NCI-H128 (cell line): ENCODE measurements around the gene ARFGAP1.

Experiments used
- DNase-seq: peaks from one replicate; lab custom pipeline; 2025; ENCODE audit not compliant: unreplicated experiment; lab: John Stamatoyannopoulos, UW

The ARFGAP1 gene

GRCh38 chr20:63306673-63307537 lies 34.3 kb downstream of the ARFGAP1 start:
- DNase-seq, result no peak

GRCh38 chr20:63307538-63308217 lies 35.1 kb downstream of the ARFGAP1 start:
- DNase-seq, result no peak

DNA sequence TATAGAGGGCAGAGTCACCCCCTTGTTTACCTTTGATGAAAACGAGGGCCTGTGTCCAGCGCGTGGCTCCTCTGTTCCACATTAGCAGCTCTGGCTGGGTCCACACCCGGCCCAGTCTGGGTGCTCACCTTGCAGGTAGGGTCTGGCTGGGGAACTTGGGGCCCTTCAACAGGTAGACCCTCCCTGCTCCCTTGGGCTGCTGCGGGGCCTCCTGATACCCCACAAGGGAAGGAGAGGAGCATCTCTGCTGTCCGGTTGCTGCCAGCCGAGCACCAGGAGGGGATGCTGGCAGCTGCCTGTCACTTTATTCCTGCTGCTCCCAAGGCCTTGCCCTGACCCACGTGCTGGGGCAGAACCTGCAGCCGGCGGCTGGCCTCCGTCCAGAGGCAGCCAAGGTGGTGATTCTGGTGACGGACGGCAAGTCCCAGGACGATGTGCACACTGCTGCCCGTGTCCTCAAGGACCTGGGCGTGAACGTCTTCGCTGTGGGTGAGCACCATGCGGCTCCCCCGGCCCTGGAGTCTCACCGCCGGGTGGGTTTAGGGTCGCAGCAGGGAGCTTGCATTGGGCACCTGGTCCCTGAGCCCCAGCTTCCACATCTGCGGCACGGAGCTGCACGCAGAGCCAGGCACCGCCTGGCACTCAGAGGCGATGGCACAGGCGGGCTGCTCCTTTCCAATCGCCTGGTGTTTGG lies 35.8 kb downstream of the ARFGAP1 start:
- no peak for DNase-seq

DNA sequence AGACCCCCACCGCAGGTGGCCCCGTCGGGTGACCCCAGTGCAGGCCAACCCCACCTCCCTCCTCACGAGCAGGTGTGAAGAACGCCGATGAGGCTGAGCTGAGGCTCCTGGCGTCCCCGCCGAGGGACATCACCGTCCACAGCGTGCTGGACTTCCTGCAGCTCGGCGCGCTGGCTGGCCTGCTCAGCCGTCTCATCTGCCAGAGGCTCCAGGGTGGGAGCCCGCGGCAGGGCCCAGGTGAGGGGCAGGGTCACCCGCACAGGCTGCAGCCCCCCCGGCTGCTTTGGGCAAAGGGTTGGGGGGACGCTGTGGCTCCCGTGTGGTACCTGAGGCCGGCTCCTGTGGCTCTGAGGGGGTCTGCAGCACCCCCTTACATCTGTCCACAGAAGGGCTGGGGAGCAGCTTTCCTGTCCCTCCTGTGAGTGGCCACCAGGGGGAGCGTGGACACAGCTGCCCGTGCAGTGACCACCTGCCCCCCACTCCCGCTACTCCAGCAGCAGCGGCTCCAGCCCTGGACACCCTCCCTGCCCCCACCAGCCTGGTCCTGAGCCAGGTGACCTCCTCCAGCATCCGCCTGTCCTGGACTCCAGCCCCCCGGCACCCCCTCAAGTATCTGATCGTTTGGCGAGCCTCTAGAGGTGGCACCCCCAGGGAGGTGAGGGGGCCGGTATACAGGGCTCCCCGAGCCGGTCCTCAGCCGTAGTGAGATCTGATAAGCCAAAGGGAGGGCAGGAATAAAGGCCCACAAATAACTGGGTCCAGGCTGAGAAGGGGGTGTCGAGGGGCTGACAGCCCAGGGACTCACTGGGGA lies 36.9 kb downstream of the ARFGAP1 start:
- DNase-seq, result no peak

- DNase-seq, result no peak
Observed at GRCh38 chr20:63310265-63310991, 37.8 kb downstream of the ARFGAP1 start.

GRCh38 chr20:63311186-63311832 lies 38.7 kb downstream of the ARFGAP1 start:
- no peak for DNase-seq

DNA sequence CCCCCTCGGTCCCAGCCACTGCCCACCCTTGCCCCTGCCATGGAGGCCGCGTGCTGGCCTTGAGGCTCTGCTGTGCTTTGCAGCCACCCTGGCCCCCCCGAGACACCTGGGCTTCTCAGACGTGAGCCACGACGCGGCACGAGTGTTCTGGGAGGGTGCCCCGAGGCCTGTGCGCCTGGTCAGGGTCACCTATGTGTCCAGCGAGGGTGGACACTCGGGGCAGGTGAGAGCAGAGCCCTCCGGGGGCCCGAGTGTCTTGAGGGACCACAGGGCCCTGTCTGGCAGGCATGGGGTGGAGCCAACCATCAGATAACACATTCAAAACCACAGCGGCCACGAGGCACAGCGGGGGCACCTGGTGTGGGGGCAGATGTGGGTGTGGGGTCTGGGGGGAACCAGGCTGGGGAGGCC lies 39.2 kb downstream of the ARFGAP1 start:
- DNase-seq, result no peak

- no peak for DNase-seq
Observed at GRCh38 chr20:63312273-63312672, 39.7 kb downstream of the ARFGAP1 start.

- DNase-seq, result no peak
Observed at GRCh38 chr20:63312690-63313348, 40.2 kb downstream of the ARFGAP1 start.

DNA sequence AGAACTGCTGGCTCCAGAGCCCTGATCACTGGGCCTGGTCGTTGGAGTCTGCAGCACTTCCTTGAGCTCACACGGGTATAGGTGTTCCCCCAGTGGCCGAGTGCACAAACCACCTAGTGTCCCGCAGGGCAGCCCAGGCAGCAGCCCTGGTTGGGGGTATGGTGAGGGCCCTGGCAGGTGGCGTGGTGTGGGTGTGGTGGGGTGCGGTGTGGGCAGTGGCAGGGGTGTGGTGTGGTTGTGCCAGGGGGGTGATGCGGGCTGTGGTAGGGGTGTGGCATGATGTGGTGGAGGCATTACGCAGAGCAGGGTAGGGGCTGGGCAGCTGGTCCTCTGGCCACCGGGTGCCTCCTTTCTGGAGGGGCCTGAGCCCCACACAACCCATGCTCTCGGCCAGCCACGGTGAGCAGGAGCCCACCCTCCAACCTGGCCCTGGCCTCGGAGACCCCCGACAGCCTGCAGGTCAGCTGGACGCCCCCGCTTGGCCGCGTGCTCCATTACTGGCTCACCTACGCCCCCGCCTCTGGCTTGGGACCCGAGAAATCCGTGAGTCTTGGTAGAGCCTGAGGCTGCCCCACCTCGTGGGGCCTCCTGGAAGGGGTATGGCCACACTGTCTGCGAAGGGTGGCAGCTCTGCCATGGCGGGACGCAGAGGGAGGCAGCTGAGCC lies 40.9 kb downstream of the ARFGAP1 start:
- DNase-seq, result no peak

- DNase-seq, result no peak
Observed at GRCh38 chr20:63314015-63314471, 41.4 kb downstream of the ARFGAP1 start.

- DNase-seq, result no peak
Observed at GRCh38 chr20:63314566-63315239, 42.1 kb downstream of the ARFGAP1 start.

DNA sequence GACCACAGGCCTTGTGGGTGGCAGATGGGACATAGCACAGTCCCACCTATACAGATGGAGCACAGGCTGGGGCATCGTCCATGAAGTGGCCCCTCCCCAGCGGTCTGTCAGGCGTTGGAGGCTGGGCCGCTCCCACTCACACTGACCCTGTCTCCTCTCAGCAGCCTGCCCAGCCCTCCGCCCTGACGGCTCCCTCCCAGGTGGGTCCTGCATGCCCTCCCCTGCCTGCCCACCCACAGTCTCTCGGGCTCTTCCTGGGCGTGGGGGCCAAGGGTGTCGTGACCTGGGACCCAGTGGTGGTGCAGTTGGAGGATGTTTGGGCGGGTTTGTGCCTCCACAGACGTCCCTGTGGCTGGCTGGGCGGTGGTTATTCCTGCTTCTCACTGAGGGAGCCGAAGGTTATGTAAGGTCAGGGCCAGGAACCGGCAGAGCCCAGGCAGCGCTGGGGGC lies 42.7 kb downstream of the ARFGAP1 start:
- DNase-seq, result no peak

GRCh38 chr20:63315731-63316491 lies 43.3 kb downstream of the ARFGAP1 start:
- DNase-seq, result no peak

DNA sequence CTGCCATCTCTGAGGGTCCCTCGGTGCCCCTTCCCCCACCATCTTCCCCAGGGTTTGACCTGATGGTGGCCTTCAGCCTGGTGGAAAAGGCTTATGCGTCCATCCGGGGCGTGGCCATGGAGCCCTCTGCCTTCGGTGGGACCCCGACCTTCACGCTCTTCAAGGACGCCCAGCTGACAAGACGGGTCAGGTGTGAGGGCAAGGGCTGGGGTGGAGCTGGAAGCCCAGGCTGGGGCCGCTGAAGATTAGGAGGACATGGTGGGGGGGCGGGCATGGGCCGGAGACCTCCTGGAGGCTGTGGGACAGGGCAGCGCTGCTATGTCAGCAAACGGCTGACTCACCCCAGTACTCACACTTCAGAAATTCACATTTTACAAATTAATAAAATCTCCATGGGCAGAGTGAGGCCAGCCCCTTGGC lies 43.9 kb downstream of the ARFGAP1 start:
- DNase-seq, result no peak

DNA sequence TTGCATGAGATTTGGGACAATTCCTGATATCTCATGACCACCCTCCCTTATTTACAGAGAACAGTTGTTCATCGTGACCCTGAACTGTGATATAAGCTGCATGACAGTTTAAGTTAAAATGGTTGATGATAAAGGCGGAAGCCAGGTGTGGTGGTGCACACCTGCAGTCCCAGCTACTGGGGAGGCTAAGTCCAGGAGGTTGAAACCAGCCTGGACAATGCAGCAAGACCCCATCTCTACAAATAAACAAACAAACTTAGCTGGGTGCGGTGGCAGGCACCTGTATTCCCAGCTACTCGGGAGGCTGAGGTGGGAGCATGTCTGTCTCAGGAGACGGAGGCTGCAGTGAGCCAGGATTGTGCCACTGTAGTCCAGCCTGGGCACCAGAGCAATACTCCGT lies 44.4 kb downstream of the ARFGAP1 start:
- no peak for DNase-seq

DNA sequence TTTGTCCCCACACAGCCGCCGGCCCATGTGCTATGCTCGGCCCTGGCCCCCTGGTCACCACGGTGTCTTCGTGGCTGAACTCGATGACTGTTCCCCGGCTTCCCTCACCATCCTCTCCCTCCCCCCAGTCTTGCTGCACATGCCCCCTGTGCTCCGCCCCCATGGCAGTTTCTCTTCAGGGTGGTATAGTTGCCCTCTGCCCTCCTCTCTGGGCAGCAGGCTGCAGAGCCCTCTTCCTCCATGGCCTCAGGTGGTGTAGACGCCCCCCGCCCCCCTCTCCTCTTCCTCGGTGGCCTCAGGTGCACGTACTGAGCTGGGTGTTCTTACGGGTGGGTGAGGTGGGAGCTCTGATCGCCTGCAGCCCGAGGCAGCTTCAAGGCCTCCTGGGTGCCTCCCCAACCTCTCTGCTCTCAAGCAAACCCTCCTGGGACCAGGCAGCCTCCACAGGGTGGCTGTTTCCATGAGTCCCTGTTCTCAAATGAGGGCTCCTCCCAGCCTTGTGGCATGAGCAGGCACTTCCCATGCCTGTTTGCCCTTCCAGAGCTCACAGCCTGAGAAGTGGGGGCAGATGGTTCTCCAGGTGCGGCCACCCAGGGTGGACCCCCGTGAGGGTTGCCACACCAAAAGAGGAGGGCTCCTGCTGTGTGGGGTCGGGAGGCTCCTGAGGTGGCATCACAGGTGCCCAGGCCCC lies 45.1 kb downstream of the ARFGAP1 start:
- no peak for DNase-seq
